HS-5 (cell line): ENCODE results near the gene INPP5D.
A peak's percentile ranks its signal among the peaks of the same experiment; 100 is the strongest.
"Not testable (repeated sequence)": the region's sequence is repeated elsewhere in the genome, so short reads cannot be mapped to it uniquely, and the experiment has no call there.

Experiments
- DNase-seq: peaks from one replicate; pipeline ENCODE4 v3.0.0-alpha.2; 2012; ENCODE audit warnings: low read depth

Gene INPP5D

GRCh38 chr2:233059797-233060500, at the start of gene INPP5D:
INPP5D (plus strand) TSS chr2:233060342; CDS start chr2:233060479, 137 bp downstream.
- no peak for DNase-seq

- no peak for DNase-seq
These were observed 49.4 kb upstream of the INPP5D start for GRCh38 chr2:233010569-233011267.

- DNase-seq = no peak
These were observed 48.9 kb upstream of the INPP5D start for GRCh38 chr2:233011268-233011650.

- no peak for DNase-seq
These were observed 48.4 kb upstream of the INPP5D start for GRCh38 chr2:233011702-233012131.

GRCh38 chr2:233012301-233012971, 47.7 kb upstream of the INPP5D start:
- DNase-seq = no peak

GRCh38 chr2:233013027-233013461, 47.1 kb upstream of the INPP5D start, which contains the start of gene NGEF:
NGEF (minus strand) TSS chr2:233013256; CDS start chr2:232974890, 38,366 bp downstream.
- DNase-seq = no peak

GRCh38 chr2:233013650-233014049, 46.5 kb upstream of the INPP5D start:
- no peak for DNase-seq

- DNase-seq = no peak
These were observed 45.0 kb upstream of the INPP5D start for GRCh38 chr2:233015019-233015645.

GRCh38 chr2:233017947-233018346, 42.2 kb upstream of the INPP5D start:
- DNase-seq = no peak

GRCh38 chr2:233019610-233020009, 40.5 kb upstream of the INPP5D start:
- DNase-seq = not testable (repeated sequence)

- DNase-seq = no peak
These were observed 39.7 kb upstream of the INPP5D start for GRCh38 chr2:233020454-233020853.

GRCh38 chr2:233021771-233022170, 38.4 kb upstream of the INPP5D start:
- DNase-seq = no peak

GRCh38 chr2:233022561-233022960, 37.6 kb upstream of the INPP5D start:
- no peak for DNase-seq

GRCh38 chr2:233023007-233023760, 37.0 kb upstream of the INPP5D start:
- no peak for DNase-seq

GRCh38 chr2:233023761-233024410, 36.3 kb upstream of the INPP5D start:
- no peak for DNase-seq

- no peak for DNase-seq
These were observed 34.4 kb upstream of the INPP5D start for GRCh38 chr2:233025706-233026105.

GRCh38 chr2:233026198-233026813, 33.8 kb upstream of the INPP5D start:
- DNase-seq = peak; percentile 54

GRCh38 chr2:233029321-233029720, 30.8 kb upstream of the INPP5D start:
- DNase-seq = peak; percentile 51

GRCh38 chr2:233031556-233032500, 28.3 kb upstream of the INPP5D start:
- DNase-seq = no peak
